HG03565 (cell line): ENCODE measurements around the gene KLHL25.

Experiments
- ATAC-seq: cut with Tn5 transposase; IDR thresholded peaks from one replicate; pipeline ENCODE4 v1.9.1; 2021; ENCODE audit warnings: mild to moderate bottlenecking, moderate library complexity; ENCODE audit not compliant: unreplicated experiment

KLHL25 gene

DNA sequence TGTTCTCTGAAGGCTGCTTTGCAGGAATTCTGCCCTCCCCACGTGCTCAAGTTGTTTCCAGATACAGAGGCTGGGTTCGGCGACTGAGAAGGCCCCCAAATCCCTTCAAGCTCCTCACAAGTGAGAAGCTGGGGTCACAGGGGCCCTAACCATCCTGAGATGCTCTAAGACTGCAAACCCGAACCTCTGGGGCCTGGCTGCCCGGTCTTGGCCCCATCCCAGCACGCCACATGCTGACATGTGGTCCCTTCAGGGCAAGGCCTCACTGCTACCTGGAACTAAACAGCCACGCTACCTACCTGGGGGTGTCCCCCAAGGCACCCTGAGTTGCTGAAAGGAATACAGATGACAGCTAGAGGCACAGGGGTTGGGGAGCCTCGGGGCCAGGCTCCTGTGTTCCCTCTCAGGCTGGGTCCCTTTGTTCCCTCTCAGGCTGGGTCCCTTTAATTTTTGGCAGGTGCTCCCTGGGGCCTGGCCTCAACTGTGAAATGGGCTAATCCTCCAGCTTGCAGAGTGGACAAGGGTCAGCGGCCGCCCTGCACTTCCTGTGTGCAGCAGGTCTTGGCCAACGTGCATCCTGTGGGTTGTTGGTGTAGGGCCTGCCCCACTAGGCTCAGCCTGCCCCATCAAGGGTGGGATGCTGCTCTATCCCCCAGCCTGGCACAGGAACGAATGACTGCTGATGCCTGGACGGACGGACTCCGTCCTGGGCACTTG, 32.5 kb downstream of the KLHL25 start:
- no peak for ATAC-seq

DNA sequence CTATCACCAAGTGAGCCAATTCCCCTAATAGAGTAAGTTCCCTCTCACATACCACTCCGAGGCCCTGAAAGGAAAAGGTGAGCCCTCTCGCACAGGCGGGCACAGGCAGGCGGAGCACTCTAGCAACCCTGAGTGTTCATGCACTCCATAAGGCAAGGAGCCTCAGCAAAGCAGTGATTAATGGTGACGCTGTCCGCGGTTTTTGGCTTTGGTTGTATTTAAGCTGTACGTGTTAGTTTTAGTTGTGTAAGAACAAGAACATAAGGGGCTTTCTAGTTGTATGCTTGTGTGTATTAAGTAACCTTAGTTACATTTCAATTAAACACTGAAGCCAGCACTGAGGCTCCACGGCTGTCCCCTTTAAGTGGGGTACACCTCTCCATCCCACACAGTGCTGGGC, 33.1 kb downstream of the KLHL25 start:
- no peak for ATAC-seq

- no peak for ATAC-seq
Observed at GRCh38 chr15:85760531-85761371, 34.0 kb downstream of the KLHL25 start.

DNA sequence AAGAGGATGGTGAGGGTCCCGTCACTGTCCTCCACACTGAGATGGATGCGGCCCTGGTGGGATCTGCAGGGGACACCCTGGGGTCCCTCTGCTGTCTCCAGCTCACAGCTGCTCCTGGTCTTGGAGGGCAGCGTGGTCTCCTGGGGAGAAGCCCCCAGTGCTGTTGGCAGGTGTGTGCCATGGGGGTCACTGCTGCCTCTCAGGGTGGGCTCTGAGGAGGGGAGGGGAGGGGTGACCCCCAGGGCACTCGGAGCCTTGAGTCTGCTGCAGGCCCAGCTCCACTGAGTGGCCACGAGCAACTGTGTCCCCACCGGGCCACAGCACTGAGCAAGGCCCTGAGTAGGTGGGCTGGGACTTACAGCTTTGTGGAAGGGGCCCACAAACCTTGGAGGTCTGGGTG, 34.7 kb downstream of the KLHL25 start:
- ATAC-seq, result no peak

DNA sequence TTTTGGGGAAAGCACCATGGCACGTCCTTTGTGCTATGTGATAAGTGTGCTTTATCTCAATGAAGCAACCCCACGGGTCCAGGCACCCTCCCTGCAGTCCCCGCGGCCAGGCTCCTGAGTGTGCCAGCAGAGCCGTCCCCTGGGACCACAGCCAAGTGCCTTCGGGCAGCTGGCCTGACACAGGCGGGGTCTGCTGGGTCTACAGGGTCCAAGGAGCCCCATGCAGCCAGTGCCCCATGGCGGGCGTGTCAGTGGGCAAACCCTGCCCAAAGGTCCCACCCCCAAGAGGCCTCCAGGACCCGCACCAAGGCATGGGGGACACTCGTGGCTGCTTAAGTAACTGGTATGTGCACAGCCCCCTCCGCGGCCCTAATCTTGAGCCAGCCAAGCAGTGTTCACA, 35.3 kb downstream of the KLHL25 start:
- ATAC-seq, result no peak

DNA sequence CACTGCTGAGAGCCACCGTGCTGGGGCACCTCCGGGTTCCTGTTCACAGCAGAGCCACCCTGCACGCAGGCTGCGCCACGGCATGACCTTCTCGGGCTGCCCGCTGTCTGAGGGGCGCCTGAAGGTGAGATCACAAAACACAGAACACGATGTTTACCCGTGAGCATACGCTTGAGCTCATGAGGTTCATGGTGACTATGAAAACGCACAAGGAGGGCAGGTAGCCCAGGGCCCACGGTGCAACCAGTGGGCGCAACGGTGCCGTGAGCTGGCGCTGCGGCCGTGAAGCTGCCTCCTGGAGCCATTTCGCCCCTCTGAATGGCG, 36.1 kb downstream of the KLHL25 start:
- ATAC-seq, result no peak

DNA sequence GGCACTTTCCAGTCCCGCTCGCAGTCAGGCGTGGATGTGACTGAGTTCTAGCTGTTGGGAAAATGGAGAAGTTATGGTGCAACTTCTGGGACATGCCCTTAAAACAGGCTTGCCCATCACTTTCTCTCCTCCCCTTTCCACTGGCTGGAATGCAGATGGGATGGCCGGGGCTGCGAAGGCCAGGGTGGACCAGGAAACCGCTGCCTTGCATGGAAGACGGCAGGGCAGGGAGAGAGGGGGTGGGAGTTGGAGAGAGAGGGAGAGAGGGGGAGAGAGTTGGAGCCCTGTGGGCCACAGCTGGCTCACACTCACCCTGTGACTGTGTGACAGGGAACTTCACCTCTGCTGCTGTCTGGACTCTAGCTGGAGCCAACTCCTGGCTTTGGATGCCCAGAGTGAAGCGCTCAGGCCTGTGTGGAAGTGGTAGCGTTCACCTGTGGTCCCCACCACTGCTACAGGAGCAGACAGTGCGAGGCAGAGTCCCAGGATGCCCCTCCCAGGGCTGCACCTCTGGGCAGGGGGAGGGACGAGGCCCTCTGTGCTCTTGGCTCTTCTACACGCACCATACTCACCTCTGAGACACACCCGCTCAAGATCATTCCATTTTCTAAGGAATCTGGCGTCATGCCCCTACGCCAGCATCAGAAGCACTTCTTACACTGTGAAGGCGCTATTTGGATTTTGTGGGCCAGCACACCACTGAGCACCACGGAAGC, 36.6 kb downstream of the KLHL25 start:
- ATAC-seq, result no peak

DNA sequence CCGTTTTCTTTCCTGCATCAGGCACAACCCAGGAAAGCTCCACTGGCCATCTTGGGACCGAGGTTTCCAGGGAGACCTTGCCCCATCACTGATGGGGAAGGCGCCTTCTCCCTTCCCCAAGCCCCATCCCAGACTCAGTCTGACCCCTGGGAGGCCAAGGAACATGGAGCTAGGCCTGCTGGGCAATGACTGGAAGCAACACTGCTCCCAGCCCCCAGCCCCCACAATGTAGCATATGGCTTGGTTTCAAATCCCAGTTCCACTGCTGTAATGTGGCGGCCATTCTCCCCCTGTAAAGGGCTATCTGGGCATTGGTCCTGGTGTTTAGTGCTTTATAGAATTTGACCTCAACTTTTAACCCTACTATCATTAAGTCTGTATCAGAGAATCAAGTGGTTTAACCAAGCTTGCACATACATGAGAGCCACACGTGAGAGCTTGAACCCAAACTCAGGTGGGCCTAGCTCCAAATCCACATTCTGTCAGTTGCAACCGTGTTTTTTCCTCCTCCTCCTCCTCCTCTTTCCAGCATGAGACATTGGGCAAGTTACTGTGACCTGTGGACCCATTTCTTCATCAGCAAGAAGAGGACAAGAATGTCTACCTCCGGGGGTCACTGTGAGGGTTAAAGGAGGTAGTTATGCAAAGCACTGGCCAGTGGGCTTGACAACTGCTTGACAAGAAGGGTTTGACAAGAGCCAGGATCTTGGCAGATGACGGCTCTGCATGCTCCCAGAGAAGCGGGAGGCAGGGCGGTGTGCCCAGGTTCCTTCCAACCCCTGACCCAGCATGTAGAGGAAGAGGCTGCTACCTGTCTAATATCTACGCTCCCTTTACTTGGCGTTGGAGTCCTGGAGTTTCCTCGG, 37.4 kb downstream of the KLHL25 start:
- no peak for ATAC-seq

- ATAC-seq, result no peak
Observed at GRCh38 chr15:85756411-85757072, 38.2 kb downstream of the KLHL25 start.

DNA sequence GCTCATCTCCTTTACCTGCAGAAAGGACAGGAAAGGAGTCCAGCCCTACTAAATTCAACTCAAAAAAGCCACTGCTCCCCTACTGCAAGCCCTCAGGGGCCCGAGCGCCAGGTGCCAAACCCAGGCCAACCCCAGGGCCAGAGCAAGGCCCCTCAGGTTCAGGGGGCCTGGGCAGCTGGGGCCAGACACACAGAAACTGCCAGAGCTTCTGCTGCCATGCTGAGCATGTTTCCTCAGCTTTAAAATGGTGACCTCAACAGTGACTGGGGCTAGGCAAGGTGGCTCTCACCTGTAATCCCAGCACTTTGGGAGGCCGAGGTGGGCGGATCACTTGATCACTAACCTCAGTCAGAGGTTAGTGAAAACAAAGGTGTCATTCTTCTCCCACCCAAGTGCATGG, 38.8 kb downstream of the KLHL25 start:
- ATAC-seq, result no peak

- no peak for ATAC-seq
Observed at GRCh38 chr15:85755471-85755870, 39.3 kb downstream of the KLHL25 start.

DNA sequence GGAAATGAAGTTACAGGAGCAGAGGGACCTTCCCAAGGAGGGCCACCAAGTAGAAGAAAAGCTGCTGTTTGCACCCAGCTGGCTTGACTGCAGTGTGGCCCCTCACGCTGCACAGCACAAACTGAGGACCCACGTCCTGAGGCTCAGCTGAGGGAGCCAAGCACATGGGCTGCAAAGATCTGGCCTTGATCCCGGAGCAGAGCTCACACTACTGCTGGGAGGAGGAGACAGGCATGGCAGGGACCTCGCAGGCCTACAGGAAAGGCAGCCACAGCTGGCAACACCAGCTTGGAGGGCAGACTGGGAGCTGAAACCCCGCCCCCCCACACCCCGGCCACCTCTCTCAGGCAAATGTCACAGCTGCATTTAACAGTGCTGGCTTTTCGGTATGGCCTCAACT, 39.7 kb downstream of the KLHL25 start:
- no peak for ATAC-seq

- no peak for ATAC-seq
Observed at GRCh38 chr15:85753791-85754452, 40.8 kb downstream of the KLHL25 start.

DNA sequence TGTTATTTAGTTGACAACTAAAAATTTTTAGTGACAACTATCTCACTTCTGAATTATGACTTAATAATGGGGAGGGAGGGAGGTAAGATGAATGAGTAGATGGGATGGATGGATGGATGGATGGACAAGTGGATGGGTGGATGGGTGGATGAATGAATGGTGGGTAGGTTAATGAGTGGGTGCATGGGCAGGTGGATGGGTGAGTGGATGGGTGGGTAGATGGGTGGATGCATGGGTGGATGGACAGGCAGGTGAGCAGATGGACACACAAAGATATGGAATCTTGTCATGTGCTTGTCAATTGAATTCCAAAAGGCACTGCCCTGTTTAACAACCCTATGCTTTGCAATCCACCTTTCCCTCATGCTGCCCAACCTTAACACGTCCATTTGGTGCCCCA, 41.5 kb downstream of the KLHL25 start:
- no peak for ATAC-seq

GRCh38 chr15:85752491-85752961, 42.2 kb downstream of the KLHL25 start:
- no peak for ATAC-seq

GRCh38 chr15:85752124-85752475, 42.6 kb downstream of the KLHL25 start:
- no peak for ATAC-seq

DNA sequence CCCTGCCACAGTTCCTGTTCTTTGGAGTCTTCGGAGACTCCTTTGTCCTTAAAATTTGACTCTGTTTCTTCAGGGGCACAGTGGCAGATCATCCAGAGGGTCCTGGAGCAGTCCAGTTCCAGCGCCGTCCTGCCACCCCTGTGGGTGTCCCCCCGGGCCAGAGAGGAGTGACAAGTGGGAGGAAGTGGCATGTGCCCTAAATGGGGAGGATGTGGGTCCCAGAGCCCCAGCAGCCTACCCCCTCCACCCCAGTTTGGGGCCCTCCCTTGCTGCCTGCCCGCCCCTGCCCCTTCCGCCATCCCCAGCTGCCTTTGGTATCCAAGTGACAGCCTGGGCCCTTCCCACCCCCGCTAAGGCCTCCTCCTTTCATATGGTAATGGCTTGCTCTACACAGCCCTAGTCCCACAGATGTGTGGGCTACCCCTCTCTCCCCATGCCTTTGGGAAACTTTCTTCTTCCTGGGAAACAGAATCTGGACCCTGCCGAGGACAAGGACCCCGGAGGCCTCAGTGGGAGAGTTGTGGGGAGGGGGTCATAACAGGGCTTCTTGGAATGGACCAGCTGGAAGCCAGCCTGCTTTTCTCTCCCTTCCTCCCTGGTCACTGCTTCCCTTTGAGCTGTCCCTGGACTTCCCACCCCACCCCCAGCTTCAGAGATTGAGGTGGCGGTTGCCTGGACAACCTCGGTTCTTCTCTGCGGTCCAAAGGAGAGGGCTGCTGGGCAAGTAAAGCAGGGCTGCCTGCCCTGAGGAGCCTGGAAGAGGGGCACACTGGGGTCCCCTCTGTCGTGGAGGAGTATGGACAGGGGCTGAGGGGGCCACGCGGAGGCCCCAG, 43.2 kb downstream of the KLHL25 start:
- no peak for ATAC-seq

DNA sequence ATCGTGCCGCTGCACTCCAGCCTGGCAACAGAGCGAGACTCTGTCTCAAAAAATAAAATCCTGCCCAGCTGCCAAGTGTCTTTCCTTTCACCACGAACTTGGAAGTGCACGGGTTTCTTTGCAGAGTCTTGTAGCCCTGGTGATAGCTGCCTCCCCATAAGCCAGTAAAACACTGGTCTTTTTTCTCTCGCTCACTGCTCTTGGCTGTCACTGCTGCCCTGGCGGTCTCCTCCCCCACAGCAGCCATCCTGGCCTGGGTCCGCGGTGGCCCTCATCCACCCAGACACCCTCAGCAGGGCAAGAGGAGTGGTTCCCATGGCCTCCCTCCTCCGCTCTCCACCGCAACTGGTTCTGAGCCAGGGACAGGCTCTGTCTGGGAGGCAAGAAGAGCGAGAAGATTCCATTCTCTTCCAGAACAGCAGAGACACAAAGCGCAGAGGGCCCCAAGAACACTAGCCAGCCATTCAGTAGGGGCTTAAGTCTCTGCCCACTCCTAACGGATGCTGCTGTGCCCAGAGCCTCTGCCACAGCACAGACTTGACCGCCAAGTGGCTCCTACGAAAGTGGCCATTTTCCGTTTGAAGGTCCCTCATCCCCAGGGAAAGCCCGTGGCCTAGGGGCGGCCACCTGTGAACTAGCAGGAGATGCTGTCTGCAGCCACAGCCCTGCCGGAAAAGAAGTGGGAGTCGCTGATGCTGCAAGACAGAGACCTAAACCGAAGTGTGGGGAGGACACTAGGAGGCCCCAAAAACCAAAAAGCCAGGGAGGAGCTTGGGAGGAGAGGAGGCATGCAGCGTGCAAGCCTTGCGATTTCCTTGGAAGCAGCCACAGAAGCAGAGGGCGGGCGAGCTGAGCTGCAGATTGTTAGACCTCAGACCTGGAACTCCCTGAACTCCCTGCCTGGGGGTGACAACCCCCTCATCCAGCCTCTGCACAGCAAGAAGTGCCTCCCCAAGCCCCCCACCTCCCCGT, 44.1 kb downstream of the KLHL25 start:
- no peak for ATAC-seq
